Fibroblast of skin of left biceps (primary cell): Measurements from ENCODE around the gene RASSF6.
"Not testable (repeated sequence)": the region's sequence is repeated elsewhere in the genome, so short reads cannot be mapped to it uniquely, and the experiment has no call there.

Experiments
- DNase-seq, 2 experiments: peaks; one replicate each; pipeline ENCODE4 v3.0.0-alpha.2; 2013; ENCODE audit warnings: low read depth in 2 of 2

Gene RASSF6, protein sequence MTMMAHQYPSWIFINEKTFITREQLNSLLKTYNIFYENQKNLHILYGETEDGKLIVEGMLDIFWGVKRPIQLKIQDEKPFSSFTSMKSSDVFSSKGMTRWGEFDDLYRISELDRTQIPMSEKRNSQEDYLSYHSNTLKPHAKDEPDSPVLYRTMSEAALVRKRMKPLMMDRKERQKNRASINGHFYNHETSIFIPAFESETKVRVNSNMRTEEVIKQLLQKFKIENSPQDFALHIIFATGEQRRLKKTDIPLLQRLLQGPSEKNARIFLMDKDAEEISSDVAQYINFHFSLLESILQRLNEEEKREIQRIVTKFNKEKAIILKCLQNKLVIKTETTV

DNA sequence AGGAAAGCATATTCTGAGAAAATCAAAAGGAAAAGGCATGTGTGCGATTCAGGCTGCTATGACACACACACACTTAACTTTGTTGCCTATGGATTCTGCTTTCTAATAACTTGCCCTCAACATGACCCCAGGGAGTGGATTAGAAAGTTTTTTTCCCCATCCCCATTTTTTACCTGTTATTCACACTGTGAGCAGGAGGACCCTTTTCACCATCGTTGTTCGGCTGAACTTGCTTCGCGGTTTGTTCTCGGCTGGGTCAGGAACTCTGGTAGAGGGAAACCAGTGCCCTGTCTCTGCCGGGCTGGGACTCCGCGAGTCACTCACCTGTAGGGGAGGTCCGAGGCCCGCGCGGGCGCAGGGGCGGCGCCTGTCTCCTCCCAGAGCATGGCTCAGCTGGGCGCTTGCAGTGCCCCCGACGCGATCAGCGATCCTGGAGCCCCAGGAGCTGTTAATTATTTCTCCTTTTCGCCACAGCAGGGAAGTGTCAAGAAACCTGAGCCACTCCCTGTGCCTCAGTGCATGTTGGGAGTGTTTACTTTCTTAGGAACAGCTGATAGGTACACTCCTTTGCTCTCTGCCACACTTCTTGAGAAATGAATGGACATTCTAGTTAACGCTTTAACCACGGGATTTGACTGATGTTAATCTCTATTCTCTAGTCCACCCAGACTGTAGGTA is at the start of gene RASSF6:
Gene RASSF6 (minus strand): TSS at position 322 of the 678 bp plus-strand sequence. CDS start 8,641 bp downstream, outside the sequence.
- no peak for DNase-seq

GRCh38 chr4:73669410-73670183 is 49.4 kb upstream of the RASSF6 start:
- DNase-seq: no peak

DNA sequence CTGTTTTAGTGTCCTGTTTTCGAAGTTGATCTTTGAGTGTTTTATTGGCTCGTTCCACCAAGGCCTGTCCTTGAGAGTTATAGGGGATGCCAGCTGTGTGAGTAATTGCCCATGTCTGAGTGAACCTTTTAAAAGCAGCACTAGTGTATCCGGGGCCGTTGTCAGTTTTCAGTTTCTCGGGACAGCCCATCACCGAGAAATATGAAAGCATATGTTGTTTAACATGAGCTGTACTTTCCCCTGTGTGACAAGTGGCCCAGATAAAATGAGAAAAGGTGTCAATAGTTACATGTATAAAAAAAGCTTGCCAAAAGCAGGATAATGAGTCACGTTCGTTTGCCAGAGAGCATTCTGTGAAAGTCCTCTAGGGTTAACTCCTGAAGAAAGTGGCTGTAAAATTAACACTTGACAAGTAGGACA is 48.6 kb upstream of the RASSF6 start:
- no peak for DNase-seq

GRCh38 chr4:73665924-73666323 is 45.7 kb upstream of the RASSF6 start:
- DNase-seq: not testable (repeated sequence)

GRCh38 chr4:73664470-73664869 is 44.2 kb upstream of the RASSF6 start:
- DNase-seq: no peak

DNA sequence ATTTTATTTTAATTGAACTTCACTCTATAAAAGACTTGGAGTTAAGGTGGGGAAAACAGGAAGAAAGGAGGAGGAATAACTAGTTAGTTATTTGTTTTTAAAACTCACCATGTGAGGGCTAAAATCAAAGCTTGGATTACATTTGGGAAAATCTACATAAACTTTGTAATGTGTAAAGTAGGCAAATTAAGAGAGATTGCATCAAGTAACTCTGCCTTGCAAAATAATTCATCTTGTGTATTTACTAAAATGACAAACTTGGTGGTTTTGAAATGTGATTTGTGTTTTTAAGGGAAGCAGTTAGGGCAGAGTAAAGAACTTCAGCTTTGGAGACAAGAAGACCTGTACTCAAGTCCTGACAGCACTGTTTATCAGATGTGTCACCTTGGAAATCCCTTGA is 43.3 kb upstream of the RASSF6 start:
- no peak for DNase-seq

- DNase-seq: peak; percentile 37 to 45
Observed at GRCh38 chr4:73662709-73663546, 42.7 kb upstream of the RASSF6 start.

DNA sequence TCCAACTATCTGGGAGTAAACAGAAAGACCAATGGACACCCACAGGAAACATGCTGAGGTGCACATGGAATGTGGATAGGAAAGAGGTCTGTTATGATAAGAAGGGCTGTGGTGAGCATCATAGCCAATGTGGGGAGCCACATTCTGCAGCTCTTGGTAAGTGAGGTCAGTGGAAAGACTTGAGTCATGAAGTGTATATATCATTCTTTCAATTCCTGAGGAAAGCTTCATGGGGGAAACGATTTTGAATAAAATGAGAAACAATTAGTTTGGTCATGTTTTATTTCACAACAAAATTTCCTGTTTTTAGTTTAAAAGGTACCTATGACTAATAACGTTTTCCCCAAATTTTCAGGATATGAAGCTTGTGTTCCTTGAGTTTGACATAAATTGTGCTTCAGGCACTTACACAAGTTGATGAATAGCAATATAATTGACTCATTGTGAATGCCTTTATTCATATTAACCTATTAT is 41.4 kb upstream of the RASSF6 start:
- DNase-seq: peak; percentile 97

DNA sequence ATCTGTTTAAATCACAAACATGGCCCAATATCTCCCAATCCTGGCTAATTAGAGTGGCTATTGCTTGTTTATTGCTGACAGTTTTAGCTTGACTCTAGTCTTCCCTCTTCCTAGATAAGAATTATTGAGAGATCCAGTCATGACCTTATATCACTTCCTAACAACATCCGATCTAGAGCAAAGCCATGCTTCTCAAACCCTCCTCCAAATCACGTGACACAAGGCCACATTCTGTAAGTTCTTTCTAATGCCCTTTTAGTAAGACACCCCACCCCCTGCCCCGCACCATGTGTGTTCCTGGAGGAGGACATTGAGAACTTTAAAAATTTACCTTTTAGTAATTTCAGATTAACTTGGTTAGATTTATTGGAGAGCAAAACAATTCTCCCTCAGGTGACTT is 40.6 kb upstream of the RASSF6 start:
- DNase-seq: no peak

- DNase-seq: peak; percentile 23 to 24
Observed at GRCh38 chr4:73653695-73654106, 33.5 kb upstream of the RASSF6 start.

- no peak for DNase-seq
Observed at GRCh38 chr4:73650250-73650649, 30.0 kb upstream of the RASSF6 start.

- no peak for DNase-seq
Observed at GRCh38 chr4:73648478-73648877, 28.2 kb upstream of the RASSF6 start.

GRCh38 chr4:73646117-73646516 is 25.9 kb upstream of the RASSF6 start:
- no peak for DNase-seq

DNA sequence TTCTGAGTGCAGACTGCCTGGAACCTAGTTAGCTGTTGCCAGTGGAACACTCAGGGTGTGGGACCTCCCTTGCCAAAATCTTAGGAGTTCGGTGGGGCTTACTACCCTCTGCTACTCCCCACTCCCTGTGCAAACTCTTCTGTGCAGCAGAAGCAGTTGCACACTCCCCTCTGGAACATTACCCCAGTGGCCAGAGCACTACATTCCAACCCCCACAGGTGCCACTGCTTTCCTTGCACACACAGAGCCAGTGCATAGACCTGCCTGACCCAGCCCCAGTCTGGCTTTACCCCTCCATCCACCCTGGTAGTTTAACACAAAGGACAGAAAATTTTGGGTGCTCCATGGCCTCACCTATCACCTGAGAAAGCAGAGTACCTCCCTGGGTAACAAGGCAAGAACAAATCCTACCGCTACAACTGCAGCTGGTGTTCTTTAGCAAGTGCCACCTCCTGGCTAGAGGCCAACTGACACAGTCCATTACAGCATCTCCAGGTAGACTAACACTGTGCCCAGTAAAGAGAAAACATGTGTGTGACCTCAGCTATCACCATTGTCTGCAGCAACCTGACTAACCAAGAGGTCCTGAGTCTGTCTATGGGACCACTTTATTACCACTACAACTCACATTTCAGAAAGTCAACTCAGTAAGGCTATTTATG is 11.5 kb upstream of the RASSF6 start:
- DNase-seq: no peak

GRCh38 chr4:73628834-73629233 is 8.6 kb upstream of the RASSF6 start:
- DNase-seq: not testable (repeated sequence)

- DNase-seq: no peak
Observed at GRCh38 chr4:73621357-73621756, 1.1 kb upstream of the RASSF6 start.

DNA sequence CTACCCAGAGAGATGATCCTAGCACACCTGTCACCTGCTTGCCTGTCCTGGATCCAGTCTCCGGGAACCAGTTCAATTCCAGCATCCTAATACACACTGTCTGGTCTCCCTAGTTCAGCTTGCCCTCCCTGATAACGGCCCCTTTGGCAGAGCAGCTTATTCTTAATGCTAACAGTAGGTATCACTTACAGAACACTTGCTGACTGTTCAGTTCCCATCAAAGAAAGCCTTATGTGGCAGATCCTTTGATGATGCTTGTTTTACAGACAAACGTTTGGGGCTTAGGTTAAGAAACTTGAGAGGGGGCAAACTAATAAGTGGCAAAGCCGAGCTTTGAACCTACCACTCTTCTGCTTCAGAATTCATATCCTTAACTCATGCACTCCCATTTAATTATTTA is 890 bp downstream of the RASSF6 start:
- DNase-seq: no peak

DNA sequence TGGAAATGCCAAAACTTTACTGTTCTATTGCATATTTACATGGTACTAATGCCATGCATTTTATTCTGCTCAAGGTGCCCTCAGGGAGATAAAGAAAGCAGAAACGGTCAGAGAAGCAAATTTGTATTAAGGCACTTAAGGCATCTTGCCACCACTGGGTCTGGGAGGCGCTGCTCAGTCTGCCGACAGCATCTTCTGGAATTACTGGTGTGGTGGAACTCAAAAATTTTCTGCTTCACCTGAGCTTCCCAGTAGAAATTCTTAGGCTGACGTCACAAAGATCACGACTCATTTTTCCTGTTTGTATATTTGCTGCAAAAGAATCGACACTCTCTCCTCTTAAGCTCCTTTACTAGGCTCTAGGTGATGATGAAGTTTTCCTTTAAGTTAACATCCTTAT is 3.0 kb downstream of the RASSF6 start:
- no peak for DNase-seq

DNA sequence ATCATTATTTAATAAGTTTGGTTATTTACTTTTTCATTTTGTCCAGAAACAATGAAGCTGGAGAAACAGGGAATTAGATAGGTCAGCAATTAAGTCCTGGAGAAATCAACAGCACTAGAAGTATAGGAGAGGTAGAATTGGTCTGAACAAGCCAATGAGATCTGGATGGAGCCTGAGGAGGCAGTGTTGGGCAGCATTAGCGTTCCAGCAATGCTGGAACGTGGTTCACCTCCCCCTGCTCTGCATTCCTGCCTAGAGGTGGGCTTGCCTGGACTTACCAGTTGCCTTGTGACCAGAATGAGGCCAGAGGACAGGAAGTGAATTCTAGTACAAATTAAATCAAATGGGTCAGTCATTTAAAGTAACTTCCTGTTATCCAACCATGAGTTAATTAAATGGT is 4.6 kb downstream of the RASSF6 start:
- no peak for DNase-seq

- no peak for DNase-seq
Observed at GRCh38 chr4:73614311-73614867, 5.8 kb downstream of the RASSF6 start.

GRCh38 chr4:73613130-73613529 is 7.1 kb downstream of the RASSF6 start:
- DNase-seq: no peak
